ENCODE data around the gene P2RY12.
"Not testable (repeated sequence)": the region's sequence is repeated elsewhere in the genome, so short reads cannot be mapped to it uniquely, and the experiment has no call there.

The P2RY12 gene

DNA sequence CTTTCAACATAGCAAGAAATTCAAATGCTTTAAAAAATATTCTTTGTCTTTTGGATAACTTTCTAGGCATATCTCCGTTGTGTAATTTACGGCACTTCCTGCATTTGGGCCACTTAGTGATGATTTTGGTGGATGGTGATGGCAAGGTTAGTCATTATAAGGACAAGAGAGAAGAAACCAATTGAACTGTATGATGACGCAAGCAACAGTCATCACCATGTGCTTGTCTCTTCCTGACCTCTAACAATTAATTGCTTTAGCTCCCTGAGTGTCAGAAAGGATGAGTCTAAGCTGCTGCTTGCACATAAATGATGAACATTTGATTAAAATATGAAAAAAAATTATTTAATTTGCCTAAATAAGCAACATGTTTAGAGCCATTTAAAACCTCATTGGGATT lies 11.3 kb upstream of the P2RY12 start:
- no peak for DNase-seq (ENCODE audit: insufficient read length, low spot score)
- TF ChIP-seq POU2F2 (IDR thresholded peaks at IDR 0.05; ENCODE audit: low read depth, low read length) (no peak), PAX5 (IDR thresholded peaks at IDR 0.05; ENCODE audit: insufficient read depth, low read length, severe bottlenecking) (no peak), POLR2A (IDR thresholded peaks at IDR 0.05; ENCODE audit: low read depth, low read length) (no peak)
- FAIRE-seq = no peak

DNA sequence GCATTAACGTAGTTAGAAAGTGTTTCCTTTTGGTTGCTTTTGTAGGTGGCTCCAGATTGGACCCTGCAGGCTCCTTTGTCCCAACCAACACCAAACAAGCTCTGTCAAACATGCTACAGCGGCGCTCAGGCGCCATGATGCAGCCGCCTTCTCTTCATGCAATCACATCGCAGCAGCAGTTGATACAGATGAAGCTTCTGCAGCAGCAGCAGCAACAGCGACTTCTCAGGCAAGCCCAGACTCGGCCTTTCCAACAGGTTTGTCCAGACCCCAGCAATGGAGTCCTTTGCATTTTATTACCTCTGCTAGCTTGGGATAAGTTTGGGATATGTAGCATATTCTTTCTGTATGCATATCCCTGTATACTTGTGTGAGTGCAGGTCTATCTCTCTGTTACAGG lies 10.1 kb upstream of the P2RY12 start:
- FAIRE-seq = no peak
- DNase-seq (ENCODE audit: insufficient read length, low spot score) = no peak
- TF ChIP-seq PAX5 (IDR thresholded peaks at IDR 0.05; ENCODE audit: insufficient read depth, low read length, severe bottlenecking) (no peak), TAF1 (IDR thresholded peaks at IDR 0.05; ENCODE audit: low read depth, low read length) (no peak), POLR2AphosphoS5 (IDR thresholded peaks at IDR 0.05; ENCODE audit: low read depth, low read length) (no peak), POLR2A (IDR thresholded peaks at IDR 0.05; ENCODE audit: low read depth, low read length) (no peak), POU2F2 (IDR thresholded peaks at IDR 0.05; ENCODE audit: low read depth, low read length) (no peak), SPI1 (IDR thresholded peaks at IDR 0.05; ENCODE audit: low read depth, low read length) (no peak)

DNA sequence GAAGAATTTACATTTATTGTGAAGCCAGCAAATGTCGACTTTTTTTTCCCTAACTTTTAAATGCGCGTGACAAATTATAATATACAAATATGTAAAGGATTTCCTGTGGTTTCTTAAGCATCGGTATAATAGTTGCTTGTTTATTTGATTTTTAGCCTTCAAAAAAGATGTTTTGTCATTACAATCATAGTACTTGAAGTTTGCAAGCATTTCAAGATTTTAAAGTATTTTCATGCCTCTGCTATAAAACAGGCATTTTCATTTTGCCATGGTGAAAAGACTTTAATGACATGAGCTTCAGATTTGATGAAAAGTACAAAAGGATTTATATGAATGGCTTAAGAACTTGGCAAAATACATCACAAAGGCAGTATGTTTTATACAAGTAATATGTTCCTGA lies 9.4 kb upstream of the P2RY12 start:
- no peak for TF ChIP-seq POLR2AphosphoS5 (IDR thresholded peaks at IDR 0.05; ENCODE audit: low read depth, low read length)
- no peak for TF ChIP-seq TAF1 (IDR thresholded peaks at IDR 0.05; ENCODE audit: low read depth, low read length)
- no peak for TF ChIP-seq POLR2A (IDR thresholded peaks at IDR 0.05; ENCODE audit: low read depth, low read length)
- no peak for TF ChIP-seq PAX5 (IDR thresholded peaks at IDR 0.05; ENCODE audit: insufficient read depth, low read length, severe bottlenecking)
- TF ChIP-seq SPI1 (IDR thresholded peaks at IDR 0.05; ENCODE audit: low read depth, low read length) = no peak
- no peak for TF ChIP-seq POU2F2 (IDR thresholded peaks at IDR 0.05; ENCODE audit: low read depth, low read length)
- no peak for DNase-seq (ENCODE audit: insufficient read length, low spot score)
- FAIRE-seq = no peak

DNA sequence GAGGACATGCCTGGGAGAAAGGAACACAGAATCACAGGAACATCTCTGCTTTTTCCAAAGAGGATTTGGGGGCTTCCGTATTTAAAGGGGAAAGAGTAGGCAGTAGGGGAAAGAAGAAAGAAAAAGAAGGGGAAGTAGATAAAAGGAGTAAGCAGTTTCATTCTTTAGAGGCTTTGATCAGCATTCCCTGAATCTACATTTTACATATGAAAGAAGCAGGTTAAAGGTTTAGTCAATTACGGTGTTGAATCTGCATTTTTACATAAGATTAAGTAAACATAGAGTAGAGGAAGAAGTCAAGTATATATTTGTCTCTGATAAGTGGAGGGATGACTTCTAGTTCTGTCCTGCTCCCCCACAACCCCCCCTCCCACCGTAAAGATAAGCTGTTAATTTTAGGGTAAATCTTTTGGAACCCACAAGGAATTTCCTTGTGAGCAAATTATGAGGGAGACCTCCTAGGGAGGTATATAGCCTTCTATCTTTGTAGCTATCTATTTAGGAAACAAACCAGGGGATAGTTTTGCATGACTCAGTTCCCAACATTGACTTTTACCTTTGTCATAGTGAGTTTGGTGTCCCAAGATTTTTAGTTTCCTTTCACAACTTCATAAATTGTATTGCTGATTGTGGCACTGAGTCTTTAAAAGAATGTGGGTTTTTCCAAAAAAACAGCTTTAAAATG lies 8.7 kb upstream of the P2RY12 start:
- FAIRE-seq = no peak
- TF ChIP-seq POLR2AphosphoS5 (IDR thresholded peaks at IDR 0.05; ENCODE audit: low read depth, low read length) (no peak), POLR2A (IDR thresholded peaks at IDR 0.05; ENCODE audit: low read depth, low read length) (no peak), PAX5 (IDR thresholded peaks at IDR 0.05; ENCODE audit: insufficient read depth, low read length, severe bottlenecking) (no peak)
- DNase-seq (ENCODE audit: insufficient read length, low spot score) = no peak

DNA sequence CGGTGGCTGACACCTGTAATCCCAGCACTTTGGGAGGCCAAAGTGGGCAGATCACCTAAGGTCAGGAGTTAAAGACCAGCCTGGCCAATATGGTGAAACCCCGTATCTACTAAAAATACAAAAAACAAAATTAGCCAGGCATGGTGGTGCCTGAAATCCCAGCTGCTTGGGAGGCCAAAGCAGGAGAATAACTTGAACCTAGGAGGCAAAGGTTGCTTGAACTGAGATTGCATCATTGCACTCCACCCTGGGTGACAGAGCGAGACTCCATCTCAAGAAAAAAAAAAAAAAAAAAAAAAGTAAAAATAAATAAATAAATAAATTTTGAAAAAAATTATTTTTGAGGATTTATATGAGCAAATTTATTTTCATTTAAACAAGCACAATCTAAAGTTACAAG lies 7.6 kb upstream of the P2RY12 start:
- FAIRE-seq; DNase-seq (ENCODE audit: insufficient read length, low spot score): not testable (repeated sequence)

DNA sequence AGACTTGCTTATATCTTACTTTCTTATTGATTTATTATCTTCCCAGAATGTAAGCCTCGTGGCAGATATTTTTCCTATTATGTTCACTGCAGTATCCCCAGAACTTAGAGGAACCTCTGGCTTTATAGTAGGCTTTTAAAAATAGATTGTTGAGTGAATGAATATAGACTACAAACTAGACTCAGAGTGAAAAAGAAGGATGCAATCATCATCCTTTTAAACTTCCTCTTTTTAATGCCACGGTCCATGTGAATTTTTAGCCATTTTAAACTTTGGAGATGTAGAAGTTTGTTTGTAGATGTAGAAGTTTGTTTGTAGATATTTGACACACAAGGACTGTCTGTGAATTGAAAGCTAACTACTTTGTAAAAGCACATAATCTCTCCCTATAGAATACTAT lies 7.2 kb upstream of the P2RY12 start:
- DNase-seq (ENCODE audit: insufficient read length, low spot score) (no peak), FAIRE-seq (no peak)
- TF ChIP-seq POLR2AphosphoS5 (IDR thresholded peaks at IDR 0.05; ENCODE audit: low read depth, low read length) (no peak), POU2F2 (IDR thresholded peaks at IDR 0.05; ENCODE audit: low read depth, low read length) (no peak), PAX5 (IDR thresholded peaks at IDR 0.05; ENCODE audit: insufficient read depth, low read length, severe bottlenecking) (no peak), POLR2A (IDR thresholded peaks at IDR 0.05; ENCODE audit: low read depth, low read length) (no peak), SPI1 (IDR thresholded peaks at IDR 0.05; ENCODE audit: low read depth, low read length) (no peak), TAF1 (IDR thresholded peaks at IDR 0.05; ENCODE audit: low read depth, low read length) (no peak)

DNA sequence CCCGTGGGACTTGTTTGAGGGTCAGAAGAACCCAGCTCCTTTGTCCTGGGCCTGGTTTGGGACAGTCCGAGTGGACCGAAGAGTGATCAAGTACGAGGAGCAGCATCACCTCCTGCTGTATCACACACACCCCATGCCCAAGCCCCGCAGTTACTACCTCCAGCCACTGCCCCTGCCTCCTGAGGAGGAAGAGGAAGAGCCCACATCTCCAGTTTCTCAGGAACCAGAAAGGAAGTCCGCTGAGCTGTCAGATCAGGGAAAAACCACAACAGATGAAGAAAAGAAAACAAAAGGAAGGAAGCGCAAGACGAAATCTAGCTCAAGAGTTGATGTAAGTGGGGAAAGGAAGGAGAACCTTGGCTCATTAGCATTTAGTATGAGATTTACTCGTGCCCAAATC lies 3.3 kb upstream of the P2RY12 start:
- no peak for TF ChIP-seq PAX5 (IDR thresholded peaks at IDR 0.05; ENCODE audit: insufficient read depth, low read length, severe bottlenecking)
- no peak for TF ChIP-seq SPI1 (IDR thresholded peaks at IDR 0.05; ENCODE audit: low read depth, low read length)
- TF ChIP-seq POU2F2 (IDR thresholded peaks at IDR 0.05; ENCODE audit: low read depth, low read length) = no peak
- TF ChIP-seq POLR2AphosphoS5 (IDR thresholded peaks at IDR 0.05; ENCODE audit: low read depth, low read length) = no peak
- TF ChIP-seq POLR2A (IDR thresholded peaks at IDR 0.05; ENCODE audit: low read depth, low read length) = no peak
- TF ChIP-seq TAF1 (IDR thresholded peaks at IDR 0.05; ENCODE audit: low read depth, low read length) = no peak
- DNase-seq (ENCODE audit: insufficient read length, low spot score) (no peak), FAIRE-seq (peak; percentile 55)

DNA sequence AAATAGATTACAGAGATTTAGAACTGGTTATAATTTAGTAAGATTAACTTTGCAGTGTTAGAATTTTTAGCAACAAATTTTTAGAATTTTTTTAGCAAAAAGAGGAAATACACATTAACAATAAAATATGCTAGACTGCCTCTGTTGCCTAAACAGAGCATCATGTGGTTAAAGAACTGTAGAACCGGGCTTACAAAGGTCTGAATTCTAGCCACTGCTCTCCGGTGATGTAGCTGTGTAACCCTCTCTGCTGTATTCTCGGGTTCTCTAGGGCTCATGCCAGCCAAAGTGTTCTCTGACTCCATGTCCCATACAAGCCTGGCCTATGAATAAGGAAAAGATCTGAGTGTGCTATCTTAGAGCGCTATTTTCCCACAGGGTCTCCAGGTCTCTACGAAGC lies 2.9 kb upstream of the P2RY12 start:
- FAIRE-seq (no peak), DNase-seq (ENCODE audit: insufficient read length, low spot score) (no peak)
- TF ChIP-seq POLR2AphosphoS5 (IDR thresholded peaks at IDR 0.05; ENCODE audit: low read depth, low read length) (no peak), POU2F2 (IDR thresholded peaks at IDR 0.05; ENCODE audit: low read depth, low read length) (no peak), PAX5 (IDR thresholded peaks at IDR 0.05; ENCODE audit: insufficient read depth, low read length, severe bottlenecking) (no peak), TAF1 (IDR thresholded peaks at IDR 0.05; ENCODE audit: low read depth, low read length) (no peak), POLR2A (IDR thresholded peaks at IDR 0.05; ENCODE audit: low read depth, low read length) (no peak), SPI1 (IDR thresholded peaks at IDR 0.05; ENCODE audit: low read depth, low read length) (no peak)

DNA sequence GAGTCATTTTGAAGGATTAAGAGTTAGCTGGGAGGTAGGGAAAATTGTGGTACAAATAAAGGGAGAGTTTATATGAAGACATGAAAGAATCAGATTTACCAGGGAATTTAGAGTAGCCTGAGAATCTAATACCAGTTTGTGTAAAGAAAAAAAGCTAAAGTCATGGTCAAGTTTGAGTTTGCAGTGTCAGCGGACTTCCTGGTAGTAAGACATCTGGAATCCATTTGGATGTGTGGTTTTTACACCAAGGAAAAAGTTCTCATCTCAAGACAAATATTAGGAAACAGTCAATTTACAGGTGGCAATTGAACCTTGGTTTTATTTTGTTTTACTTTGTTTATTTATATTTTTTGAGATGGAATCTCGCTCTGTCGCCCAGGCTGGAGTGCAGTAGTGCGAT lies 1.5 kb upstream of the P2RY12 start:
- DNase-seq (ENCODE audit: insufficient read length, low spot score) = no peak
- FAIRE-seq = peak; percentile 20
- no peak for TF ChIP-seq POLR2AphosphoS5 (IDR thresholded peaks at IDR 0.05; ENCODE audit: low read depth, low read length)
- no peak for TF ChIP-seq SPI1 (IDR thresholded peaks at IDR 0.05; ENCODE audit: low read depth, low read length)
- TF ChIP-seq POU2F2 (IDR thresholded peaks at IDR 0.05; ENCODE audit: low read depth, low read length) = no peak
- no peak for TF ChIP-seq TAF1 (IDR thresholded peaks at IDR 0.05; ENCODE audit: low read depth, low read length)
- TF ChIP-seq POLR2A (IDR thresholded peaks at IDR 0.05; ENCODE audit: low read depth, low read length) = no peak
- no peak for TF ChIP-seq PAX5 (IDR thresholded peaks at IDR 0.05; ENCODE audit: insufficient read depth, low read length, severe bottlenecking)

DNA sequence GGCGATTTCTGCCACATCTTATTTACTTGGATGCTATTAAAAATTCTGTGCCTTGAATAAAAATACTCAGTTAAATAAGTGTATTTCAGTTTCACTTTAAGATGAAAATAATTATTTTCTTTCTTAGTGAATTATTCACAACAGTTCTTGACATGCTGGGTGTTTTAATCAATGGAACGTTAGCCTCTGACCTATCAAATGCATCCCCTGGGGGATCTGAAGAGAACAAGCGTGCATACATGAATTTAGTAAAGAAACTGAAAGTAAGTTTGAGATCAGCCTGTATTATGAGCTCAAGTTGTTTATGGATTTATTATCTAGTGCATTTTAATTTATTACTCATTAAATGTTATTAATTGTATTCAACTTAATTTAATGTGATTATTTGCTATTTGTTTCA lies 597 bp downstream of the P2RY12 start:
- no peak for DNase-seq (ENCODE audit: insufficient read length, low spot score)
- no peak for FAIRE-seq
- TF ChIP-seq SPI1 (IDR thresholded peaks at IDR 0.05; ENCODE audit: low read depth, low read length) (no peak), POLR2A (IDR thresholded peaks at IDR 0.05; ENCODE audit: low read depth, low read length) (no peak), PAX5 (IDR thresholded peaks at IDR 0.05; ENCODE audit: insufficient read depth, low read length, severe bottlenecking) (no peak), POU2F2 (IDR thresholded peaks at IDR 0.05; ENCODE audit: low read depth, low read length) (no peak), TAF1 (IDR thresholded peaks at IDR 0.05; ENCODE audit: low read depth, low read length) (no peak), POLR2AphosphoS5 (IDR thresholded peaks at IDR 0.05; ENCODE audit: low read depth, low read length) (no peak)
